ENCODE measurements around the gene GALNT5.
A peak's percentile ranks its signal among the peaks of the same experiment; 100 is the strongest.

GALNT5 gene

DNA sequence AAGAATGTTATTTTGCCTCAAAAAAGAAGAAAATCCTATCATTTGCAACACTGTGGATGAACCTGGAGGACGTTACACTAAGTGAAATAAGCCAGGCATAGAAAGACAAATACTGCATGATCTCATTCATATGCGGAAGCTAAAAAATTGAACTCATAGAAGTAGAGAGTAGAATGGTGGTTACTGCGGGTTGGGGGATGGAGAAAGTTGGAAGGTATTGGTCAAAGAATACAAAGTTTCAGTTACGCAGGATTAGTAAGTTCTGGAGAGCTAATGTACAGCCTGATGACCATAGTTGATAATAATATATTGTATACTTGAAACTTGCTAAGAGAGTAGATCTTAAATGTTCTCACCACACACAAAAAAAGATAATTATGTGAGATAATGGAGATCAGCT is 5.0 kb upstream of the GALNT5 start:
- Histone ChIP-seq H3K4me3 (no peak overlapping the region), H3K27me3 (no peaks in the 10 kb centered on the region), H3K27ac (no peak overlapping the region), H3K36me3 (no peaks in the 10 kb centered on the region), H3K4me1 (peaks cover 0 to 8% (median 2%) of the 10 kb centered on the region in 4 donors), H3K9me3 (no peaks in the 10 kb centered on the region)
- TF ChIP-seq, protein P1, sequence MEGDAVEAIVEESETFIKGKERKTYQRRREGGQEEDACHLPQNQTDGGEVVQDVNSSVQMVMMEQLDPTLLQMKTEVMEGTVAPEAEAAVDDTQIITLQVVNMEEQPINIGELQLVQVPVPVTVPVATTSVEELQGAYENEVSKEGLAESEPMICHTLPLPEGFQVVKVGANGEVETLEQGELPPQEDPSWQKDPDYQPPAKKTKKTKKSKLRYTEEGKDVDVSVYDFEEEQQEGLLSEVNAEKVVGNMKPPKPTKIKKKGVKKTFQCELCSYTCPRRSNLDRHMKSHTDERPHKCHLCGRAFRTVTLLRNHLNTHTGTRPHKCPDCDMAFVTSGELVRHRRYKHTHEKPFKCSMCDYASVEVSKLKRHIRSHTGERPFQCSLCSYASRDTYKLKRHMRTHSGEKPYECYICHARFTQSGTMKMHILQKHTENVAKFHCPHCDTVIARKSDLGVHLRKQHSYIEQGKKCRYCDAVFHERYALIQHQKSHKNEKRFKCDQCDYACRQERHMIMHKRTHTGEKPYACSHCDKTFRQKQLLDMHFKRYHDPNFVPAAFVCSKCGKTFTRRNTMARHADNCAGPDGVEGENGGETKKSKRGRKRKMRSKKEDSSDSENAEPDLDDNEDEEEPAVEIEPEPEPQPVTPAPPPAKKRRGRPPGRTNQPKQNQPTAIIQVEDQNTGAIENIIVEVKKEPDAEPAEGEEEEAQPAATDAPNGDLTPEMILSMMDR (IDR thresholded peaks at IDR 0.05) = no peak
- intact Hi-C loops (cut with DNase I; ENCODE audit: low total_unique reads) = no loop called here
- DNase-seq = no peak

DNA sequence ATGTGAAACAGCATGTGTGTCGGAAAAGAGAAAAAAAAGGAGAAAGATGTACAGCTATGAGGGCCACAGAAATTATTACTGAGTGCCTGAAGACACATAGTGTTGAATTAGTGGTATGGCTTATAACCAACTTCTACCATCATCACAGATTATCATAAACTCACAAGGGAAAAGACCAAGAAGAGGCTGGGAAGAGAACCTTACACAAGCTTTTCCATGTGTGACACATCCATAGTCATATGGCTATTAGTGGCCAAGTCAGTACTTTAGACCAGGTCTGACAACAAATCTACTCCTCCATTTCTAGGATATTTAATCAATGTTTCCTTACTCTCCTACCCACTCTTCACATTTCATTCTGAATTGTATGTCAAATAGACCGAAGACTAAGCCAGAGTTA is 3.5 kb upstream of the GALNT5 start:
- no peak overlapping the region for H3K27ac ChIP-seq
- H3K27me3 ChIP-seq = no peaks in the 10 kb centered on the region
- intact Hi-C loops (cut with DNase I; ENCODE audit: low total_unique reads) = no loop called here
- no peak overlapping the region for H3K4me3 ChIP-seq
- H3K9me3 ChIP-seq = no peaks in the 10 kb centered on the region
- no peak for DNase-seq
- no peaks in the 10 kb centered on the region for H3K36me3 ChIP-seq
- TF ChIP-seq, protein P1 (IDR thresholded peaks at IDR 0.05) = no peak
- H3K4me1 ChIP-seq = peaks cover 0 to 12% (median 5%) of the 10 kb centered on the region in 4 donors

DNA sequence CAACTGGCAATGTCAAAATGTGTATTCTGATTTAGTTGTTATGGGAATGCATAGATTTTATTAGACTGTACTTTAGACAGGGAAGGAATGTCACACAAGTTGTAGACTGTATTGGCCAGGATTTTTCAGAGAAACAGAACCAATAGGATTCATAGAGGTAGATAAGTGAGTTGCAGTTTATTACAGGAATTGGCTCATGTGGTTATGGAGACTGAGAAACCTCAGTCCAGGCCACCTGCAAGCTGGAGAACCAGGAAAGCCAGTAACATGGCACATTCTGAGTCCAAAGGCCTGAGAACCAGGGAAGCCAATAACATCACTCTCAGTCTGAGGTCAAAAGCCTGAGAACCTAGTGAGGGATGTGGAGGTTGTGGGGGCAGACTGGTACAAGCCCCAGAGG is 1.8 kb upstream of the GALNT5 start:
- DNase-seq = no peak
- no peak overlapping the region for H3K27ac ChIP-seq
- no peaks in the 10 kb centered on the region for H3K36me3 ChIP-seq
- H3K4me3 ChIP-seq = no peak overlapping the region
- H3K4me1 ChIP-seq = peaks cover 0 to 16% (median 6%) of the 10 kb centered on the region in 4 donors
- no peaks in the 10 kb centered on the region for H3K9me3 ChIP-seq
- H3K27me3 ChIP-seq = no peaks in the 10 kb centered on the region
- intact Hi-C loops (cut with DNase I; ENCODE audit: low total_unique reads) = no loop called here
- TF ChIP-seq, protein P1 (IDR thresholded peaks at IDR 0.05) = no peak

DNA sequence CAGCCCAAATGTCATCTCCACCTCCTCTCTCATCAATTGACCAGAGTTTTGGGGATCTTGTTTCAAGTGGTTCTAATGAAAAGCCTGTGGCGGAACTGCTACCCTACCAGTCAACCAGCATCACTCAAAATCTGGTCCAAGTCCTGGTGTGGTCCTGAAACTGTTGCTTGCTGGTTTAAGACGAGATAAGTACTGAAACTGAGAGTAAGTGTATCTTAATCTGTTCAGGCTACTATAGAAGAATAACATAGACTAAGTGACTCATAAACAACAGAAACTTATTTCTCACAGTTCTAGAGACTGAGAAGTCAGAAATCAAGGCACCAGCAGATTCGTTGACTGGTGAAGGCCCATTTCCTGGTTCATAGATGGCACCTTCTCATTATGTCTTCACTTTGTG is 879 bp upstream of the GALNT5 start:
- Histone ChIP-seq H3K27ac (no peak overlapping the region), H3K9me3 (no peaks in the 10 kb centered on the region), H3K4me3 (no peak overlapping the region), H3K27me3 (no peaks in the 10 kb centered on the region), H3K4me1 (peaks cover 0 to 20% (median 8%) of the 10 kb centered on the region in 4 donors), H3K36me3 (no peaks in the 10 kb centered on the region)
- intact Hi-C loops (cut with DNase I; ENCODE audit: low total_unique reads) = no loop called here
- no peak for DNase-seq
- TF ChIP-seq, protein P1 (IDR thresholded peaks at IDR 0.05) = no peak

DNA sequence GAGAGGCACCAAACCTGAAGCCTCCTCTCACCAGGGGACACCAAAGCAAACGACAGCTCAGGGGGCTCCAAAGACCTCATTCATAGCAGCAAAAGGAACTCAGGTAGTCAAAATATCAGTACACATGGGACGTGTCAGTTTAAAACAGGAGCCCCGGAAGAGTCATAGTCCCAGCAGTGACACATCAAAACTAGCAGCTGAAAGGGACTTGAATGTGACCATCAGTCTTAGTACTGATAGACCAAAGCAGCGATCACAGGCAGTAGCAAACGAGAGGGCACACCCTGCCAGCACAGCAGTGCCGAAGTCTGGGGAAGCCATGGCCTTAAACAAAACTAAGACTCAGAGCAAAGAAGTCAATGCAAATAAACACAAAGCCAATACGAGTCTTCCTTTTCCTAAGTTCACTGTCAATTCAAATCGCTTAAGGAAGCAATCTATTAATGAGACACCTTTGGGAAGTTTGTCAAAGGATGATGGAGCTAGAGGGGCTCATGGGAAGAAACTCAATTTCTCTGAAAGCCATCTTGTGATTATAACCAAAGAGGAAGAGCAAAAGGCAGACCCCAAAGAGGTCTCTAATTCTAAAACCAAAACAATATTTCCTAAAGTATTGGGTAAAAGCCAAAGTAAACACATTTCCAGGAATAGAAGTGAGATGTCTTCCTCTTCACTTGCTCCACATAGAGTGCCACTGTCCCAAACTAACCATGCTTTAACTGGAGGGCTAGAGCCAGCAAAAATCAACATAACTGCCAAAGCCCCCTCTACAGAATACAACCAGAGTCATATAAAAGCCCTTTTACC is 1.2 kb downstream of the GALNT5 start:
- H3K4me3 ChIP-seq = peak overlapping the region in 1 of 2 donors; percentile 48
- no peak for DNase-seq
- TF ChIP-seq, protein P1 (IDR thresholded peaks at IDR 0.05) = no peak
- H3K27ac ChIP-seq = peak overlapping the region; percentile 54 to 60
- no peaks in the 10 kb centered on the region for H3K9me3 ChIP-seq
- intact Hi-C loops (cut with DNase I; ENCODE audit: low total_unique reads) = no loop called here
- H3K4me1 ChIP-seq = peaks cover 0 to 21% (median 8%) of the 10 kb centered on the region in 4 donors
- no peaks in the 10 kb centered on the region for H3K36me3 ChIP-seq
- H3K27me3 ChIP-seq = no peaks in the 10 kb centered on the region

Measured in tibial artery (tissue), 4 donors.